Right ventricle myocardium inferior (tissue), 1 donor: ENCODE measurements around the gene SLC16A1. TPM values are rescaled to one million over a fixed set of nuclear protein-coding genes. Genes with fewer than 3 reads are reported as not detected.
"Not testable (repeated sequence)": the region's sequence is repeated elsewhere in the genome, so short reads cannot be mapped to it uniquely, and the experiment has no call there.

Source experiments
- ATAC-seq: fragments of 200-7000 bp; cut with Tn5 transposase; one replicate; pipeline ENCODE4 v1.9.1; 2020; ENCODE audit warnings: mild to moderate bottlenecking, moderate library complexity
- DNase-seq: peaks from one replicate; pipeline ENCODE4 v3.0.0; 2021; ENCODE audit errors: missing footprints
- intact Hi-C: fragments of 100-400 bp; cut with DNase I; formaldehyde crosslinking; loops from one replicate; pipeline ENCODE4 v1.11.0; 2022
- total RNA-seq: library from RNA; stranded (reverse); fragmentation: NEBNext Ultra II Directional; extraction: Animal tissue kit (Norgen Biotek cat#: 25700); gene quantifications from one replicate; pipeline ENCODE4 v1.2.1, GENCODE V29; 2021
- donor health status: DM: no; HTN: yes; CAD: no; lungs with severe emphysema.

The SLC16A1 gene
- total RNA-seq, 1 donor from 2014 or later = 137 TPM

- no peak for DNase-seq
- ATAC-seq = no peak
- intact Hi-C loops = no loop called here
Measured at GRCh38 chr1:112896783-112897182, 59.2 kb downstream of the SLC16A1 start.

- DNase-seq = no peak
- intact Hi-C loops = no loop called here
- ATAC-seq = no peak
Measured at GRCh38 chr1:112894561-112895011, 61.4 kb downstream of the SLC16A1 start.

GRCh38 chr1:112894010-112894292, 62.0 kb downstream of the SLC16A1 start:
- intact Hi-C loops = no loop called here
- no peak for DNase-seq
- ATAC-seq = no peak

GRCh38 chr1:112893288-112894009, 62.5 kb downstream of the SLC16A1 start:
- ATAC-seq (no peak), DNase-seq (no peak)
- intact Hi-C loops = no loop called here

- DNase-seq, intact Hi-C loops, ATAC-seq: not testable (repeated sequence)
Measured at GRCh38 chr1:112889906-112890305, 66.1 kb downstream of the SLC16A1 start.

- intact Hi-C loops = no loop called here
- DNase-seq (no peak), ATAC-seq (no peak)
Measured at GRCh38 chr1:112889052-112889768, 66.8 kb downstream of the SLC16A1 start.

- intact Hi-C loops = no loop called here
- ATAC-seq (no peak), DNase-seq (no peak)
Measured at GRCh38 chr1:112888630-112889029, 67.4 kb downstream of the SLC16A1 start.

- no peak for ATAC-seq
- DNase-seq = no peak
- intact Hi-C loops = no loop called here
Measured at GRCh38 chr1:112887599-112888283, 68.3 kb downstream of the SLC16A1 start.

GRCh38 chr1:112884996-112885395, 71.0 kb downstream of the SLC16A1 start:
- DNase-seq, intact Hi-C loops, ATAC-seq: not testable (repeated sequence)

GRCh38 chr1:112882271-112882744, 73.7 kb downstream of the SLC16A1 start:
- ATAC-seq (peak; percentile 62), DNase-seq (no peak)
- intact Hi-C loops = loop anchor here (2.0 kb wide), 1 partner anchor 72 kb away; no protein-coding TSS in a partner anchor

GRCh38 chr1:112881742-112882127, 74.3 kb downstream of the SLC16A1 start:
- DNase-seq = no peak
- intact Hi-C loops = loop anchor here (1.0 to 2.0 kb wide), 2 partner anchors 73 to 161 kb away; no protein-coding TSS in a partner anchor
- ATAC-seq = peak; percentile 29

GRCh38 chr1:112879834-112880233, 76.2 kb downstream of the SLC16A1 start:
- intact Hi-C loops = no loop called here
- no peak for DNase-seq
- no peak for ATAC-seq

GRCh38 chr1:112878321-112878720, 77.7 kb downstream of the SLC16A1 start:
- no peak for ATAC-seq
- no peak for DNase-seq
- intact Hi-C loops = no loop called here

- ATAC-seq (no peak), DNase-seq (no peak)
- intact Hi-C loops = no loop called here
Measured at GRCh38 chr1:112877750-112878149, 78.2 kb downstream of the SLC16A1 start.

GRCh38 chr1:112876315-112876714, 79.7 kb downstream of the SLC16A1 start:
- intact Hi-C loops = no loop called here
- no peak for ATAC-seq
- no peak for DNase-seq

GRCh38 chr1:112872551-112872962, 83.4 kb downstream of the SLC16A1 start:
- no peak for ATAC-seq
- no peak for DNase-seq
- intact Hi-C loops = no loop called here

- no peak for ATAC-seq
- no peak for DNase-seq
- intact Hi-C loops = no loop called here
Measured at GRCh38 chr1:112870887-112871646, 84.9 kb downstream of the SLC16A1 start.

GRCh38 chr1:112869895-112870294, 86.1 kb downstream of the SLC16A1 start:
- DNase-seq (no peak), ATAC-seq (no peak)
- intact Hi-C loops = no loop called here

- ATAC-seq (no peak), DNase-seq (no peak)
- intact Hi-C loops = no loop called here
Measured at GRCh38 chr1:112868191-112868590, 87.8 kb downstream of the SLC16A1 start.
